Vagina (tissue), 2 donors: Measurements from ENCODE around the gene TADA2B. TPM values are rescaled to one million over a fixed set of nuclear protein-coding genes. Genes with fewer than 3 reads are reported as not detected.
A peak's percentile ranks its signal among the peaks of the same experiment; 100 is the strongest.

Experiments
- DNase-seq, 2 donors: peaks; one replicate each; pipeline ENCODE4 v3.0.0-alpha.2; 2017; ENCODE audit errors: extremely low spot score in 2 of 2
- H3K27ac ChIP-seq: fragments of 200-600 bp; sonication (generic); one replicate; pipeline ENCODE4 v1.5.1; 2019
- H3K27me3 ChIP-seq: fragments of 200-600 bp; sonication (generic); one replicate; pipeline ENCODE4 v1.5.1; 2019
- H3K36me3 ChIP-seq, 2 donors: fragments of 200-600 bp; sonication (generic); one replicate each; pipeline ENCODE4 v1.5.1; 2017 to 2019
- H3K4me1 ChIP-seq: fragments of 200-600 bp; sonication (generic); one replicate; pipeline ENCODE4 v1.5.1; 2019
- H3K4me3 ChIP-seq, 2 donors: fragments of 200-600 bp; sonication (generic); 1 replicate in 1 of 2; 2 replicates in 1 of 2; pipeline ENCODE4 v1.5.1; 2016 to 2019
- H3K9me3 ChIP-seq: fragments of 200-600 bp; sonication (generic); one replicate; pipeline ENCODE4 v1.5.1; 2019
- POLR2A ChIP-seq, 2 donors: fragments of 450-650 bp; IDR thresholded peaks; one replicate each; pipeline ENCODE4 v1.6.1; 2017; ENCODE audit warnings: antibody characterized with exemption in 2 of 2, mild to moderate bottlenecking in 2 of 2, moderate library complexity in 2 of 2
- POLR2AphosphoS5 ChIP-seq, 2 donors: sonication (generic); formaldehyde crosslinking; IDR thresholded peaks; one replicate each; pipeline ENCODE4 v1.9.0; 2017; ENCODE audit warnings: antibody characterized with exemption in 2 of 2, mild to moderate bottlenecking in 2 of 2, low read depth in 1 of 2; ENCODE audit not compliant: insufficient read depth in 1 of 2
- intact Hi-C: fragments of 100-400 bp; cut with DNase I; formaldehyde crosslinking; loops from one replicate; pipeline ENCODE4 v1.15.1; 2023
- total RNA-seq: library from RNA; depleted of rRNA; stranded (reverse); fragments of >200 nt; gene quantifications from one replicate; pipeline ENCODE4 v1.2.3, GENCODE V29; 2016
- TF ChIP-seq, protein P1 (sequence below), 3 experiments: fragments of 450-650 bp in 2 of 3; fragments of 200-600 bp in 1 of 3; sonication (generic) in 1 of 3; IDR thresholded peaks; one replicate each; pipeline ENCODE4 v1.5.1; 2017 to 2019; ENCODE audit warnings: antibody characterized with exemption in 3 of 3, mild to moderate bottlenecking in 2 of 3, moderate library complexity in 2 of 3

TADA2B gene
- total RNA-seq, 1 donor from 2014 or later, result 12.0 TPM

DNA sequence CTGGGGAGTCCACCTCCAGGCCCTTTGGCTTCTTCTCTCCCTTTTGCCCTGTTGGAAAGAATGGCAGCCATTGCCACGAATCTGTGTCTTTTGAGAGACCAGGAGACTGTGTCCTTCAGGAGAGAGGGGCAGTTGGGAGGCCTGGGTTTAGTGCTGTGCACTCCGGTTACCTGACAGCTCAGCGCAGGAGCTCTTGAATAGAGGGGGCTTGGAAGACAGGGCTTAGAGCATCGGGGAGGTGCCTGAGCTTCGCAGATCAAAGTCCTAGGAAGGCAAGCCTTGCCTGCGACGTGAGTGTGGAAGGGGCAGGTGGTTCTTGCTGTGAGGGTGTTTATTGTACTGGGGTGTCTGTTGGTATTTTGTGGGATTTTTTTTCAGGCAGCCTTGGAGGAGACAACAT is 41.9 kb upstream of the TADA2B start:
- Histone ChIP-seq H3K4me1 (peaks cover 38% of the 10 kb centered on the region), H3K9me3 (no peaks in the 10 kb centered on the region), H3K4me3 (no peak overlapping the region), H3K27ac (no peak overlapping the region), H3K27me3 (no peaks in the 10 kb centered on the region), H3K36me3 (peaks cover 0 to 56% of the 10 kb centered on the region in 2 donors)
- TF ChIP-seq POLR2A (IDR thresholded peaks at IDR 0.05) (no peak), POLR2AphosphoS5 (IDR thresholded peaks at IDR 0.05; ENCODE audit: insufficient read depth in 1 of 2, low read depth in 1 of 2) (no peak)
- TF ChIP-seq, protein P1, sequence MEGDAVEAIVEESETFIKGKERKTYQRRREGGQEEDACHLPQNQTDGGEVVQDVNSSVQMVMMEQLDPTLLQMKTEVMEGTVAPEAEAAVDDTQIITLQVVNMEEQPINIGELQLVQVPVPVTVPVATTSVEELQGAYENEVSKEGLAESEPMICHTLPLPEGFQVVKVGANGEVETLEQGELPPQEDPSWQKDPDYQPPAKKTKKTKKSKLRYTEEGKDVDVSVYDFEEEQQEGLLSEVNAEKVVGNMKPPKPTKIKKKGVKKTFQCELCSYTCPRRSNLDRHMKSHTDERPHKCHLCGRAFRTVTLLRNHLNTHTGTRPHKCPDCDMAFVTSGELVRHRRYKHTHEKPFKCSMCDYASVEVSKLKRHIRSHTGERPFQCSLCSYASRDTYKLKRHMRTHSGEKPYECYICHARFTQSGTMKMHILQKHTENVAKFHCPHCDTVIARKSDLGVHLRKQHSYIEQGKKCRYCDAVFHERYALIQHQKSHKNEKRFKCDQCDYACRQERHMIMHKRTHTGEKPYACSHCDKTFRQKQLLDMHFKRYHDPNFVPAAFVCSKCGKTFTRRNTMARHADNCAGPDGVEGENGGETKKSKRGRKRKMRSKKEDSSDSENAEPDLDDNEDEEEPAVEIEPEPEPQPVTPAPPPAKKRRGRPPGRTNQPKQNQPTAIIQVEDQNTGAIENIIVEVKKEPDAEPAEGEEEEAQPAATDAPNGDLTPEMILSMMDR (IDR thresholded peaks at IDR 0.05), result no peak
- intact Hi-C loops, result no loop called here
- no peak for DNase-seq

DNA sequence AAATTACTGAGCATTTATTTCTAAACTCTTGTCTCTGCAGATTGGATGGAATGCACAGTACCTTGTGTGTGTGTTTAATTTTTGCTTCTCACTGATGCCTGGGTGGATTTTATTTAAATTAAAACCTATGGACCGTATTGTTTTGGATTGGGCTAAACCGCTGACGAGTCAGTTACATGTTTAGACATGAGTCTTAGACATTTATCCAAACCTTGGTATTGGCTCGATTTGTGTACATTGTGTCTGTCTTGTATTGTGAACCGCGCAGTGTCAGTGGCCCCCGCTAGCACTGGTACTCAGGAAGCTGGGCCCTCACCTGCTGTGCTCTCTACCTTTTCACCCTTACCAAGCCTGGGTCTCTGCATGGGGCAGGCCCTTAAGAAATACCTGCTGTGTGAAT is 40.8 kb upstream of the TADA2B start:
- Histone ChIP-seq H3K27me3 (no peaks in the 10 kb centered on the region), H3K36me3 (peaks cover 0 to 45% of the 10 kb centered on the region in 2 donors), H3K4me3 (no peak overlapping the region), H3K27ac (no peak overlapping the region), H3K9me3 (no peaks in the 10 kb centered on the region), H3K4me1 (peaks cover 43% of the 10 kb centered on the region)
- no peak for DNase-seq
- intact Hi-C loops, result no loop called here
- TF ChIP-seq, protein P1 (IDR thresholded peaks at IDR 0.05), result no peak
- no peak for TF ChIP-seq POLR2AphosphoS5 (IDR thresholded peaks at IDR 0.05; ENCODE audit: insufficient read depth in 1 of 2, low read depth in 1 of 2)
- no peak for TF ChIP-seq POLR2A (IDR thresholded peaks at IDR 0.05)

DNA sequence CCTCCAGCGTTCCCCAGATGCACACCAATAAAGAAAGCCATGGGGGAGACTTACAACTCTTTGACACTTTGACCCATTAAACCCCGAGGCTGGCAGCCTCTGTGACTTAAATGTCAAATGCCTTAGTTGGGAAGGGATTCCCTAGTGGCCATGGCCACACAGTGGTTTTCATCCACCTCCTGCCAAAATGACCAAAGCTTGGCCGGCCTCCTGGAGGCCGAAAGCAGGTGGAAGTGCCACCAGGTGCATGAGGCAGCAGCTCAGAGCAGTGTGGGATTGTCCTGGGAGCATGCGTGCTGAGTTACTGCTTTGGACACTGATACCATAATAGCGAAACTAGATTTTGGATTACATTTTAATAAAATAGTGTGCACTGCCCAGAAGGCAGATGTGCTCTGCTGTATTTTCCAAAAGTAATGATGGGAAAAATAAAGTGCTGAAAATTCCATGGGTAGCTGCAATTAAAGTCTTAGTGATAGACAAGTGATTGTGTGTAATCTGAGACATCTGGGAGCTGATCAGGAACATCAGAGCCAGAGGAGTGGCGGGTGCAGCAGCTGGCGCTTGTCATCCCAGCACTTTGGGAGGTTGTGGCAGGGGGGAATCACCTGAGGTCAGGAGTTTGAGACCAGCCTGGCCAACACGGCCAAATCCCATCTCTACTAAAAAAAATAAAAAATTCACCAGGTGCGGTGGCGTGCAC is 39.8 kb upstream of the TADA2B start:
- Histone ChIP-seq H3K27me3 (no peaks in the 10 kb centered on the region), H3K27ac (no peak overlapping the region), H3K9me3 (no peaks in the 10 kb centered on the region), H3K36me3 (peaks cover 0 to 53% of the 10 kb centered on the region in 2 donors), H3K4me1 (peaks cover 47% of the 10 kb centered on the region), H3K4me3 (no peak overlapping the region)
- no peak for TF ChIP-seq POLR2A (IDR thresholded peaks at IDR 0.05)
- TF ChIP-seq, protein P1 (IDR thresholded peaks at IDR 0.05), result no peak
- TF ChIP-seq POLR2AphosphoS5 (IDR thresholded peaks at IDR 0.05; ENCODE audit: insufficient read depth in 1 of 2, low read depth in 1 of 2), result no peak
- DNase-seq, result no peak
- intact Hi-C loops, result no loop called here

DNA sequence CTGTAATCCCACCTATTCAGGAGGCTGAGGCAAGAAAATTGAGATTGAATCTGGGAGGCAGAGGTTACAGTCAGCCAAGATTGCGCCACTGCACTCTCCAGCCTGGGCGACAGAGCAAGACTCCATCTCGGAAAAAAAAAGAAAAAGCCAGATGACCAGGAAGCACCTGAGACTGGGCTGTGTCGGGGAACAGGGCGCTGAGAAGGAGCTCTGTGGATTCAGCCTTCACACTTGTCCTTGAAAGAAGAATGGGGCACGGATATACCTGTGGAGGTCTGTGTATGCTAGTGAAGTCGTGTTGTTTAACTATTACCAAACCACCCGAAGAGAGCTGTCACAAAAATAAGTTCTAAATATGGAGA is 39.3 kb upstream of the TADA2B start:
- intact Hi-C loops, result no loop called here
- no peak for DNase-seq
- Histone ChIP-seq H3K36me3 (peaks cover 0 to 56% of the 10 kb centered on the region in 2 donors), H3K27me3 (no peaks in the 10 kb centered on the region), H3K9me3 (no peaks in the 10 kb centered on the region), H3K4me3 (no peak overlapping the region), H3K27ac (peak overlapping the region; percentile 9), H3K4me1 (peaks cover 47% of the 10 kb centered on the region)
- TF ChIP-seq POLR2A (IDR thresholded peaks at IDR 0.05) (no peak), POLR2AphosphoS5 (IDR thresholded peaks at IDR 0.05; ENCODE audit: insufficient read depth in 1 of 2, low read depth in 1 of 2) (no peak)
- TF ChIP-seq, protein P1 (IDR thresholded peaks at IDR 0.05), result no peak

DNA sequence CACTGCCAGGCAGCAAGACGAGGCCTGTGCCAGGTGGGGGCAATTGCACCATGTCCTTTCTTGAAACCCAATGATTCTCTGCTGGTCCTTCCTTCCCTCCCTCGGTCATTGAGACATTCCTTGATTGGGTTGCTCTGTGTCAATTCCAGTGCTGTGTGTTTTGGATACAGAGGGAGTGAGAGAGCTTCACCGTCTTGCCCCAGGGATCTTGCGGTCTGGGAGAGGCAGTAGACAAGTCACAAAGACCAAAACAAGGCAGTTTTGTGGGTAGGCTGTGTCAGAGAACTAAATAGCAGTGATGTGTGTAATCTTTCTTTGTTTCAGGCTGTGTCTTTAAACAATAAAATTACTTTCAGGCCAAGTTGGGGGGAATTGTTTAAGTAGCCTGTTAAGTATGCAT is 38.8 kb upstream of the TADA2B start:
- H3K4me1 ChIP-seq, result peaks cover 46% of the 10 kb centered on the region
- DNase-seq, result no peak
- H3K4me3 ChIP-seq, result no peak overlapping the region
- no peaks in the 10 kb centered on the region for H3K27me3 ChIP-seq
- no peak for TF ChIP-seq POLR2AphosphoS5 (IDR thresholded peaks at IDR 0.05; ENCODE audit: insufficient read depth in 1 of 2, low read depth in 1 of 2)
- TF ChIP-seq, protein P1 (IDR thresholded peaks at IDR 0.05), result no peak
- TF ChIP-seq POLR2A (IDR thresholded peaks at IDR 0.05), result no peak
- peaks cover 0 to 58% of the 10 kb centered on the region in 2 donors for H3K36me3 ChIP-seq
- intact Hi-C loops, result no loop called here
- H3K9me3 ChIP-seq, result no peaks in the 10 kb centered on the region
- H3K27ac ChIP-seq, result peak overlapping the region; percentile 9
